Stimulated activated CD4-positive, alpha-beta T cell treated with anti-CD3 and anti-CD28 coated beads, Interleukin-1b, Interleukin-23, amount 100 ng/mL, for 24 hours (primary cell): ENCODE measurements around the gene CERS3.

ENCODE experiments used
- DNase-seq, 4 experiments: peaks; one replicate each; pipeline ENCODE4 v3.0.0-alpha.2; 2020; ENCODE audit warnings: low read depth in 4 of 4, low spot score in 1 of 4

CERS3 gene

GRCh38 chr15:100385300-100386050 is 143.3 kb downstream of the CERS3 start:
- no peak for DNase-seq

- no peak for DNase-seq
Measured at GRCh38 chr15:100384108-100384410, 144.7 kb downstream of the CERS3 start.

- DNase-seq, result no peak
Measured at GRCh38 chr15:100383302-100384107, 145.2 kb downstream of the CERS3 start.

GRCh38 chr15:100373942-100374341 is 154.8 kb downstream of the CERS3 start:
- DNase-seq, result no peak

GRCh38 chr15:100373120-100373896 is 155.4 kb downstream of the CERS3 start:
- no peak for DNase-seq

GRCh38 chr15:100372739-100373119 is 156.0 kb downstream of the CERS3 start:
- no peak for DNase-seq

GRCh38 chr15:100355342-100355741 is 173.4 kb downstream of the CERS3 start:
- no peak for DNase-seq

- DNase-seq, result no peak
Measured at GRCh38 chr15:100353449-100353848, 175.3 kb downstream of the CERS3 start.

- no peak for DNase-seq
Measured at GRCh38 chr15:100350434-100351226, 178.1 kb downstream of the CERS3 start.
